ENCODE results near the gene PSENEN. TPM values are rescaled to one million over a fixed set of nuclear protein-coding genes. Genes with fewer than 3 reads are reported as not detected.

Gene PSENEN
- polyA plus RNA-seq, 1 donor (not counting 4 experiments of a cell fraction or from before 2014, with no cell fraction given), result 36.2 TPM

- dilution Hi-C loops (cut with MboI; ENCODE audit: extremely low pct_ligation_motif_present, low sequenced_read_pairs), result no loop called here
- Histone ChIP-seq H2AFZ (ENCODE audit: control insufficient read depth, low read length) (peak overlapping the region; percentile 35), H3K9ac (ENCODE audit: control insufficient read depth, extremely low read depth, insufficient read depth, low read length) (no peak overlapping the region), H3K36me3 (ENCODE audit: control insufficient read depth in 2 of 2, extremely low read depth in 1 of 2, insufficient read depth in 2 of 2, low read length in 2 of 2) (no peaks in the 10 kb centered on the region), H3K4me3 (ENCODE audit: control insufficient read depth in 2 of 3, extremely low read depth in 1 of 3, insufficient read depth in 2 of 3, low read depth in 1 of 3, low read length in 3 of 3) (peak overlapping the region in 2 of 3 experiments; percentile 58 to 60), H3K9me3 (ENCODE audit: control insufficient read depth, low read depth, low read length) (no peaks in the 10 kb centered on the region), H3K9me1 (ENCODE audit: control insufficient read depth, extremely low read depth, insufficient read depth, low read length) (no peaks in the 10 kb centered on the region), H3K4me1 (ENCODE audit: control insufficient read depth, extremely low read depth, insufficient read depth, low read length) (peaks cover 4% of the 10 kb centered on the region), H3K27ac (ENCODE audit: control insufficient read depth, insufficient read depth, low read length) (no peak overlapping the region), H4K20me1 (ENCODE audit: control insufficient read depth, extremely low read depth, insufficient read depth, low read length) (no peaks in the 10 kb centered on the region), H3K79me2 (ENCODE audit: control insufficient read depth, insufficient read depth, low read length) (no peaks in the 10 kb centered on the region), H3K27me3 (ENCODE audit: control insufficient read depth, extremely low read depth, insufficient read depth, low read length) (no peaks in the 10 kb centered on the region), H3K4me2 (ENCODE audit: control insufficient read depth, extremely low read depth, insufficient read depth, low read depth, low read length) (peak overlapping the region; percentile 80)
- DNase-seq (ENCODE audit: low read depth, low spot score) (no peak), FAIRE-seq (no peak)
- no peak for TF ChIP-seq CTCF (optimal IDR thresholded peaks at IDR 0.05 in 1 of 3, IDR thresholded peaks at IDR 0.05 in 1 of 3, conservative IDR thresholded peaks at IDR 0.05 in 1 of 3; ENCODE audit: extremely low read depth in 1 of 3, insufficient read depth in 2 of 3, low read length in 3 of 3)
- no peak for TF ChIP-seq EZH2 (IDR thresholded peaks at IDR 0.05; ENCODE audit: low read length)
Observed at GRCh38 chr19:35775046-35775297, 29.5 kb downstream of the PSENEN start.

- Histone ChIP-seq H3K9ac (ENCODE audit: control insufficient read depth, extremely low read depth, insufficient read depth, low read length) (no peak within 1 kb of the TSS), H3K27me3 (ENCODE audit: control insufficient read depth, extremely low read depth, insufficient read depth, low read length) (no peaks in the 10 kb centered on the region), H2AFZ (ENCODE audit: control insufficient read depth, low read length) (peak within 1 kb of the TSS; percentile 76), H3K4me3 (ENCODE audit: control insufficient read depth in 2 of 3, extremely low read depth in 1 of 3, insufficient read depth in 2 of 3, low read depth in 1 of 3, low read length in 3 of 3) (peak within 1 kb of the TSS; percentile 45 to 60 (median 58)), H3K4me1 (ENCODE audit: control insufficient read depth, extremely low read depth, insufficient read depth, low read length) (peaks cover 4% of the 10 kb centered on the region), H3K36me3 (ENCODE audit: control insufficient read depth in 2 of 2, extremely low read depth in 1 of 2, insufficient read depth in 2 of 2, low read length in 2 of 2) (no peaks in the 10 kb centered on the region), H3K9me1 (ENCODE audit: control insufficient read depth, extremely low read depth, insufficient read depth, low read length) (no peaks in the 10 kb centered on the region), H3K27ac (ENCODE audit: control insufficient read depth, insufficient read depth, low read length) (no peak within 1 kb of the TSS), H4K20me1 (ENCODE audit: control insufficient read depth, extremely low read depth, insufficient read depth, low read length) (no peaks in the 10 kb centered on the region), H3K4me2 (ENCODE audit: control insufficient read depth, extremely low read depth, insufficient read depth, low read depth, low read length) (peak within 1 kb of the TSS; percentile 80), H3K9me3 (ENCODE audit: control insufficient read depth, low read depth, low read length) (no peaks in the 10 kb centered on the region), H3K79me2 (ENCODE audit: control insufficient read depth, insufficient read depth, low read length) (no peaks in the 10 kb centered on the region)
- no peak for FAIRE-seq
- dilution Hi-C loops (cut with MboI; ENCODE audit: extremely low pct_ligation_motif_present, low sequenced_read_pairs), result no loop called here
- TF ChIP-seq EZH2 (IDR thresholded peaks at IDR 0.05; ENCODE audit: low read length) (no peak), CTCF (optimal IDR thresholded peaks at IDR 0.05 in 1 of 3, IDR thresholded peaks at IDR 0.05 in 1 of 3, conservative IDR thresholded peaks at IDR 0.05 in 1 of 3; ENCODE audit: extremely low read depth in 1 of 3, insufficient read depth in 2 of 3, low read length in 3 of 3) (no peak)
- peak; percentile 61 for DNase-seq (ENCODE audit: low read depth, low spot score)
Observed at GRCh38 chr19:35775298-35776101, 30.0 kb downstream of the PSENEN start, which contains the start of gene ARHGAP33. Gene ARHGAP33, plus strand, starts transcription at chr19:35775564. Its CDS starts 95 bp downstream, at chr19:35775659.

All from keratinocyte (primary cell).